ENCODE results near the gene RHEB.

The RHEB gene

GRCh38 chr7:151416941-151417315, 102.8 kb downstream of the RHEB start:
- Histone ChIP-seq H3K4me3 (ENCODE audit: low read depth in 1 of 2, low read length in 2 of 2) (no peak overlapping the region), H3K4me2 (ENCODE audit: insufficient read depth, low read length) (no peak overlapping the region), H3K27ac (ENCODE audit: low read length) (no peak overlapping the region), H3K9ac (ENCODE audit: low read depth, low read length) (no peak overlapping the region), H3K36me3 (ENCODE audit: insufficient read depth, low read length) (no peaks in the 10 kb centered on the region), H2AFZ (ENCODE audit: low read depth, low read length) (no peak overlapping the region), H3K9me3 (ENCODE audit: insufficient read depth, low read length, severe bottlenecking) (peaks cover 6% of the 10 kb centered on the region), H3K79me2 (ENCODE audit: insufficient read depth, low read length) (no peaks in the 10 kb centered on the region), H4K20me1 (ENCODE audit: insufficient read depth, low read length) (no peaks in the 10 kb centered on the region), H3K4me1 (ENCODE audit: insufficient read depth, low read length) (no peaks in the 10 kb centered on the region), H3K27me3 (ENCODE audit: insufficient read depth, low read length, poor library complexity) (no peaks in the 10 kb centered on the region)
- TF ChIP-seq CTCF (IDR thresholded peaks at IDR 0.05; ENCODE audit: borderline replicate concordance, extremely low read depth, low read length, poor library complexity, severe bottlenecking) (no peak), EZH2 (IDR thresholded peaks at IDR 0.05; ENCODE audit: borderline replicate concordance, low read depth, low read length, severe bottlenecking) (no peak)
- DNase-seq, result no peak
- ATAC-seq (ENCODE audit: insufficient read depth, low read depth), result no peak

- no peaks in the 10 kb centered on the region for H3K36me3 ChIP-seq (ENCODE audit: insufficient read depth, low read length)
- H4K20me1 ChIP-seq (ENCODE audit: insufficient read depth, low read length), result no peaks in the 10 kb centered on the region
- TF ChIP-seq CTCF (IDR thresholded peaks at IDR 0.05; ENCODE audit: borderline replicate concordance, extremely low read depth, low read length, poor library complexity, severe bottlenecking), result no peak
- no peak for TF ChIP-seq EZH2 (IDR thresholded peaks at IDR 0.05; ENCODE audit: borderline replicate concordance, low read depth, low read length, severe bottlenecking)
- H3K4me1 ChIP-seq (ENCODE audit: insufficient read depth, low read length), result peaks cover 3% of the 10 kb centered on the region; the same call in 1 of the 2 replicates
- H3K4me3 ChIP-seq (ENCODE audit: low read depth in 1 of 2, low read length in 2 of 2), result no peak overlapping the region
- ATAC-seq (ENCODE audit: insufficient read depth, low read depth) (no peak), DNase-seq (no peak)
- H2AFZ ChIP-seq (ENCODE audit: low read depth, low read length), result no peak overlapping the region
- H3K9ac ChIP-seq (ENCODE audit: low read depth, low read length), result no peak overlapping the region
- no peaks in the 10 kb centered on the region for H3K27me3 ChIP-seq (ENCODE audit: insufficient read depth, low read length, poor library complexity)
- H3K4me2 ChIP-seq (ENCODE audit: insufficient read depth, low read length), result no peak overlapping the region
- peaks cover 3% of the 10 kb centered on the region for H3K9me3 ChIP-seq (ENCODE audit: insufficient read depth, low read length, severe bottlenecking)
- H3K27ac ChIP-seq (ENCODE audit: low read length), result no peak overlapping the region
- no peaks in the 10 kb centered on the region for H3K79me2 ChIP-seq (ENCODE audit: insufficient read depth, low read length)
These were observed 103.4 kb downstream of the RHEB start for GRCh38 chr7:151416112-151416940.
